Upper lobe of left lung (tissue), 4 donors: ENCODE measurements around the gene SPATA13.

Experiments
- CTCF ChIP-seq, 6 experiments: fragments of 450-650 bp in 4 of 6; fragments of 200-600 bp in 2 of 6; sonication (generic) in 2 of 6; IDR thresholded peaks; one replicate each; pipeline ENCODE4 v1.5.1; 2016 to 2019; ENCODE audit warnings: antibody characterized with exemption in 6 of 6
- EP300 ChIP-seq, 4 donors: sonication (generic); formaldehyde crosslinking; IDR thresholded peaks; one replicate each; pipeline ENCODE4 v1.5.1; 2017; ENCODE audit warnings: antibody characterized with exemption in 4 of 4, control low read depth in 2 of 4
- POLR2A ChIP-seq, 4 donors: fragments of 450-650 bp; IDR thresholded peaks; one replicate each; pipeline ENCODE4 v1.5.1; 2016 to 2017; ENCODE audit warnings: antibody characterized with exemption in 4 of 4, mild to moderate bottlenecking in 2 of 4
- POLR2AphosphoS5 ChIP-seq, 2 donors: sonication (generic); formaldehyde crosslinking; IDR thresholded peaks; one replicate each; pipeline ENCODE4 v1.5.1; 2017; ENCODE audit warnings: antibody characterized with exemption in 2 of 2

DNA sequence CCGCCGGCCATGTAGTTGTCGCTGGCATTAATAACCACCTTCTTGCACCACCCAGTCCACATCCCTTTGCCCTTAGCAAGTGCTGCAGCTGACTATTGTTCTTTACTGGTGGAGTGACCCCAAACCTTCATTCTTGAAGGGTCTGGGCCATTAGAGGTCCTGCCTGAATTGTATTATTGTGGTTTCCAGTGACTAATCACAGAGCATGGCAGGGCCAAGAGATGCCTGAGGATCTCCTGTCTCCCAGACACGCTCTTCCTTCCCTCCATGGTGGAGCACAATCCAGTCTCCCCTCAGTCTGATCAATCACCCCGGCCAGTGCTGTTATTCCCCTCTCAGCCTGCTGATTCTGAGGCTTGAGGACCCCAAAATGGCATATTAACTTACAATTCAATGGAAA is 187.9 kb downstream of the SPATA13 start:
- TF ChIP-seq CTCF (IDR thresholded peaks at IDR 0.05) (no peak), POLR2A (IDR thresholded peaks at IDR 0.05) (no peak), EP300 (IDR thresholded peaks at IDR 0.05) (no peak), POLR2AphosphoS5 (IDR thresholded peaks at IDR 0.05) (no peak)
